GM12878 (cell line): ENCODE measurements around the gene FAR2. TPM values are rescaled to one million over a fixed set of nuclear protein-coding genes. Genes with fewer than 3 reads are reported as not detected.

ENCODE experiments used
- ATAC-seq: fragments of 200-7000 bp; cut with Tn5 transposase; 3 replicates; pipeline ENCODE4 v1.9.1; 2020; ENCODE audit warnings: mild to moderate bottlenecking, moderate library complexity
- BruUV-seq: library from RNA; stranded (reverse); fragments of 400-500 nt; replicated peaks from 2 replicates; lab custom pipeline; 2021; lab: Mats Ljungman, UMichigan
- CTCF ChIA-PET: fragments of 300-600 bp; sonication (Branson Sonifier 250); formaldehyde crosslinking; extraction: SDS; loops from one replicate; lab custom pipeline; 2021; ENCODE audit warnings: inconsistent platforms; lab: Yijun Ruan, JAX
- POLR2A ChIA-PET: fragments of 350-600 bp; formaldehyde crosslinking; extraction: SDS; loops from one replicate; lab custom pipeline; 2021; ENCODE audit warnings: inconsistent platforms; lab: Charles Lee
- RAD21 ChIA-PET: fragments of 300-600 bp; sonication (Branson Sonifier 250); formaldehyde crosslinking; loops from one replicate; lab custom pipeline; 2023; ENCODE audit warnings: antibody characterized with exemption; ENCODE audit not compliant: unreplicated experiment; lab: Charles Lee
- SMC1A ChIA-PET: fragments of 300-600 bp; sonication (Branson Sonifier 250); formaldehyde crosslinking; loops from one replicate; lab custom pipeline; 2023; ENCODE audit not compliant: unreplicated experiment, uncharacterized antibody; lab: Charles Lee
- DNase-seq: peaks from one replicate; pipeline ENCODE4 v3.0.0-alpha.2; 2011; ENCODE audit warnings: low read depth, low spot score
- FAIRE-seq: peaks from 3 replicates; lab custom pipeline; 2011; peaks lifted over from hg19 to GRCh38; lab: Jason Lieb, UNC
- H2AFZ ChIP-seq: 2 replicates; pipeline ENCODE4 v1.6.0; 2011; ENCODE audit warnings: low read depth, low read length, control low read depth; ENCODE audit not compliant: control insufficient read depth
- H3K27ac ChIP-seq: 2 replicates; pipeline ENCODE4 v1.5.1; 2011; ENCODE audit warnings: control low read depth; ENCODE audit not compliant: control insufficient read depth, insufficient read depth
- H3K27me3 ChIP-seq, 2 experiments: replicated peaks in 1 of 2; 2 replicates each; pipeline versions ENCODE4 v1.6.0 to v1.6.1; 2011; ENCODE audit warnings: low read length in 1 of 2; ENCODE audit not compliant: control insufficient read depth in 2 of 2, insufficient read depth in 2 of 2
- H3K36me3 ChIP-seq, 2 experiments: 2 replicates each; pipeline ENCODE4 v1.5.1; 2011; ENCODE audit warnings: low read length in 1 of 2; ENCODE audit not compliant: control insufficient read depth in 2 of 2, insufficient read depth in 2 of 2
- H3K4me1 ChIP-seq: 2 replicates; pipeline ENCODE4 v1.6.1; 2011; ENCODE audit warnings: mild to moderate bottlenecking, low read length, moderate library complexity, mixed read lengths; ENCODE audit not compliant: control insufficient read depth, insufficient read depth
- H3K4me2 ChIP-seq: 2 replicates; pipeline ENCODE4 v1.6.0; 2011; ENCODE audit warnings: control low read depth; ENCODE audit not compliant: control insufficient read depth, insufficient read depth
- H3K4me3 ChIP-seq: fragments of 200-600 bp; sonication (generic); 2 replicates; pipeline ENCODE4 v1.5.1; 2016
- H3K79me2 ChIP-seq: 2 replicates; pipeline ENCODE4 v1.6.0; 2011; ENCODE audit warnings: low read length; ENCODE audit not compliant: control insufficient read depth, insufficient read depth
- H3K9ac ChIP-seq: 2 replicates; pipeline ENCODE4 v1.8.0; 2011; ENCODE audit warnings: low read length, control low read depth, mixed read lengths; ENCODE audit not compliant: control insufficient read depth, insufficient read depth
- H3K9me3 ChIP-seq: replicated peaks from 3 replicates; pipeline ENCODE4 v1.5.1; 2011; ENCODE audit warnings: mild to moderate bottlenecking, low read length; ENCODE audit not compliant: control insufficient read depth, insufficient read depth
- H4K20me1 ChIP-seq: 2 replicates; pipeline ENCODE4 v1.6.0; 2011; ENCODE audit not compliant: control insufficient read depth, insufficient read depth
- ATF2 ChIP-seq: IDR thresholded peaks from 2 replicates; pipeline ENCODE4 v1.6.1; 2012; ENCODE audit warnings: low read length, inconsistent platforms
- FOS ChIP-seq: IDR thresholded peaks from 3 replicates; pipeline ENCODE4 v1.6.1; 2011; ENCODE audit warnings: borderline replicate concordance; ENCODE audit not compliant: insufficient read length; ENCODE audit errors: extremely low read depth
- IKZF1 ChIP-seq: fragments of 450-650 bp; conservative IDR thresholded peaks from 2 replicates; pipeline ENCODE4 v1.6.1; 2017; ENCODE audit warnings: antibody characterized with exemption, mild to moderate bottlenecking
- JUNB ChIP-seq: IDR thresholded peaks from 2 replicates; pipeline ENCODE4 v1.6.1; 2016; ENCODE audit warnings: antibody characterized with exemption, mild to moderate bottlenecking
- MAX ChIP-seq: IDR thresholded peaks from 2 replicates; pipeline ENCODE4 v1.6.1; 2012; ENCODE audit warnings: low read depth, low read length, improper control_type of control experiment
- NRF1 ChIP-seq: conservative IDR thresholded peaks from 2 replicates; pipeline ENCODE4 v1.6.1; 2011; ENCODE audit warnings: mild to moderate bottlenecking, low read depth, low read length, improper control_type of control experiment
- PAX5 ChIP-seq: IDR thresholded peaks from 2 replicates; pipeline ENCODE4 v1.6.1; 2011; ENCODE audit warnings: low read depth, low read length, borderline replicate concordance
- PKNOX1 ChIP-seq: fragments of 450-650 bp; IDR thresholded peaks from 2 replicates; pipeline ENCODE4 v1.6.1; 2016; ENCODE audit warnings: mild to moderate bottlenecking
- TARDBP ChIP-seq: IDR thresholded peaks from 2 replicates; pipeline ENCODE4 v1.6.1; 2016; ENCODE audit warnings: borderline replicate concordance
- WGBS: methylation state at CpG from one replicate; pipeline ENCODE4 v1.1.6; 2016; ENCODE audit warnings: low lambda C conversion rate; ENCODE audit not compliant: insufficient replicate concordance, insufficient coverage; ENCODE audit errors: missing lambda C conversion rate; 5-methylcytosine and 5-hydroxymethylcytosine counted together
- in situ Hi-C: fragments of 300-500 bp; cut with MboI; formaldehyde crosslinking; loops from 9 replicates; pipeline ENCODE4 v1.14.3; 2018; ENCODE audit warnings: mixed read lengths
- intact Hi-C: fragments of 100-400 bp; cut with micrococcal nuclease; formaldehyde crosslinking; loops from one replicate; pipeline ENCODE4 v1.14.2; 2022; ENCODE audit not compliant: unreplicated experiment
- polyA plus RNA-seq, 11 experiments: library from polyadenylated mRNA; depleted of rRNA in 4 of 11; unstranded in 6 of 11; stranded (reverse) in 5 of 11; fragments of >200 nt; fragmentation: Nextera tagmentation in 4 of 11; fragmentation: Illumina TruSeq in 1 of 11; extraction: Ambion mirVana in 4 of 11; extraction: Trizol in 1 of 11; gene quantifications; 1 replicate in 1 of 11; 2 replicates in 10 of 11; pipeline versions ENCODE4 v1.2.1 to v1.2.3, GENCODE V29; 2011 to 2016; ENCODE audit warnings: inconsistent platforms in 2 of 11, missing spikeins in 2 of 11, low read depth in 1 of 11
- total RNA-seq, 4 experiments: library from RNA; depleted of rRNA in 3 of 4; stranded (reverse); fragments of >200 nt in 3 of 4; fragmentation: Illumina TruSeq in 1 of 4; extraction: Trizol in 1 of 4; gene quantifications; 2 replicates each; pipeline versions ENCODE4 v1.2.1 to v1.2.3, GENCODE V29; 2013 to 2021

Gene FAR2
- total and polyA plus RNA-seq, 10 of the 15 experiments (the other 5 are each of a cell fraction or from before 2014, with no cell fraction given) = 0.50 to 1.1 (median 0.65) TPM

- FAIRE-seq = no peak
- no peak overlapping the region for H3K9ac ChIP-seq
- in situ Hi-C loops = no loop called here
These were observed 90.3 kb downstream of the FAR2 start for GRCh38 chr12:29239336-29239735.

More at GRCh38 chr12:29239336-29239735, 90.3 kb downstream of the FAR2 start:
- no peak overlapping the region for H2AFZ ChIP-seq
- H3K27ac ChIP-seq = no peak overlapping the region
- ChIA-PET POLR2A (no interaction called here), SMC1A (interaction anchor here (1.2 to 2.4 kb wide), 4 partner anchors 10 to 151 kb away, joined by 3 to 7 read pairs (median 4); no protein-coding TSS in a partner anchor), RAD21 (no interaction called here), CTCF (interaction anchor here (1.2 kb wide), 1 partner anchor 14 kb away, joined by 3 read pairs; no protein-coding TSS in a partner anchor)
- BruUV-seq = no TSS peak
- no peak for TF ChIP-seq JUNB
- no peak for TF ChIP-seq IKZF1
- TF ChIP-seq NRF1 = no peak
- no peak for TF ChIP-seq PKNOX1
- no peak for TF ChIP-seq PAX5
- TF ChIP-seq TARDBP = no peak
- no peak for TF ChIP-seq ATF2
- no peak for TF ChIP-seq FOS
- no peak for TF ChIP-seq MAX
- H4K20me1 ChIP-seq = no peaks in the 10 kb centered on the region
- DNase-seq (no peak), ATAC-seq (no peak)
- no peaks in the 10 kb centered on the region for H3K27me3 ChIP-seq
- H3K36me3 ChIP-seq = no peaks in the 10 kb centered on the region
- peaks cover 15% of the 10 kb centered on the region for H3K4me1 ChIP-seq
- no peaks in the 10 kb centered on the region for H3K79me2 ChIP-seq
- 0% methylated on average over 1 of the region's 1 CpG for WGBS
- no peaks in the 10 kb centered on the region for H3K9me3 ChIP-seq
- H3K4me2 ChIP-seq = no peak overlapping the region
- intact Hi-C loops = no loop called here
- H3K4me3 ChIP-seq = no peak overlapping the region
